ENCODE measurements around the gene MYO5A.

- TF ChIP-seq CTCF (tag by site-specific recombination; IDR thresholded peaks at IDR 0.05): no peak
- no peak for TF ChIP-seq ZNF585B (tag by site-specific recombination; IDR thresholded peaks at IDR 0.05)
- TF ChIP-seq KLF17 (tag by site-specific recombination; IDR thresholded peaks at IDR 0.05): no peak
- no peak for TF ChIP-seq ZNF366 (tag by site-specific recombination; conservative IDR thresholded peaks at IDR 0.05)
- no peak for TF ChIP-seq OSR2 (tag by site-specific recombination; IDR thresholded peaks at IDR 0.05)
- TF ChIP-seq ZNF112 (tag by site-specific recombination; IDR thresholded peaks at IDR 0.05): no peak
- no peak for TF ChIP-seq ZBTB6 (tag by site-specific recombination; IDR thresholded peaks at IDR 0.05)
- no peak for TF ChIP-seq ZNF701 (tag by site-specific recombination; IDR thresholded peaks at IDR 0.05)
- TF ChIP-seq TCF7L2 (IDR thresholded peaks at IDR 0.05; ENCODE audit: borderline replicate concordance, low read depth, low read length): no peak
- TF ChIP-seq ZNF549 (tag by site-specific recombination; IDR thresholded peaks at IDR 0.05): no peak
- no peak for TF ChIP-seq ZNF362 (tag by site-specific recombination; IDR thresholded peaks at IDR 0.05)
- TF ChIP-seq ZNF292 (tag by site-specific recombination; IDR thresholded peaks at IDR 0.05; ENCODE audit: borderline replicate concordance, low read depth): no peak
Observed at GRCh38 chr15:52283281-52283680, 245.4 kb downstream of the MYO5A start.

Measured in HEK293 (cell line).